SK-N-SH treated with all-trans-retinoic acid at 6 μM for 48 hours (cell line): ENCODE results near the gene MTUS2.

ENCODE experiments used
- ARNTL ChIP-seq: fragments of 450-650 bp; formaldehyde crosslinking; IDR thresholded peaks from 2 replicates; pipeline ENCODE4 v1.5.0; 2020; ENCODE audit warnings: low read depth, mild to moderate bottlenecking, moderate library complexity, borderline replicate concordance
- BACH2 ChIP-seq: fragments of 250-450 bp; sonication (Bioruptor Pico); IDR thresholded peaks from 2 replicates; pipeline ENCODE4 v1.9.0; 2021; ENCODE audit warnings: mild to moderate bottlenecking, borderline replicate concordance
- OSR1 ChIP-seq: fragments of 250-450 bp; sonication (Bioruptor Pico); IDR thresholded peaks from 2 replicates; pipeline ENCODE4 v1.8.0; 2022; ENCODE audit warnings: moderate library complexity, mild to moderate bottlenecking, inconsistent platforms
- TCF4 ChIP-seq: fragments of 250-450 bp; sonication (Bioruptor Pico); IDR thresholded peaks from 2 replicates; pipeline ENCODE4 v1.8.0; 2021; ENCODE audit warnings: mild to moderate bottlenecking, moderate library complexity, borderline replicate concordance
- ZC3H10 ChIP-seq: fragments of 250-450 bp; sonication (Bioruptor Pico); IDR thresholded peaks from 2 replicates; pipeline ENCODE4 v1.5.1; 2021; ENCODE audit warnings: mild to moderate bottlenecking, moderate library complexity
- ZNF565 ChIP-seq: fragments of 450-650 bp; formaldehyde crosslinking; conservative IDR thresholded peaks from 2 replicates; pipeline ENCODE4 v1.5.0; 2020; ENCODE audit warnings: low read depth, mild to moderate bottlenecking, moderate library complexity
- TF ChIP-seq, protein P1 (sequence below): fragments of 250-450 bp; sonication (Bioruptor Pico); IDR thresholded peaks from 2 replicates; pipeline ENCODE4 v1.8.0; 2020; ENCODE audit warnings: mild to moderate bottlenecking, moderate library complexity, borderline replicate concordance

DNA sequence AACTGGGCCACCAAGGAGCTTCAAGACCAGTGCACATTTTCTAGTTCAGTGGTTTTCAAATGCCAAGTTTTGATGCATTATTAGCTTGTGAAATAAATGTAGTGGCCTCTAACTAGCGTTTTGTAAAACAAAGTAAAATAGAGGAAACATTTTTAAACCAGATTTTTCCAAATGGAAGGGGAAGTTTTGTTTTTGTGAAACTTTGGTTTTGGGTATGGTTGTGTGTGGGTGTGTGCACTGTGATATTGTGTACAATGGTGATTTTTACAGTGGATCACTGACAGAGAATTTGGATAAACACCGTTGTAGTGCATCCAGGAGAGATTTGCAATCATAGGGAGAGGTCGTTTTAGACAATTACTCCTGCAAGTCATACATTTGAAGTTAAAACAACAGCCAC is 666.4 kb downstream of the MTUS2 start:
- TF ChIP-seq ZNF565 (CRISPR knock-in tag) (no peak), BACH2 (no peak), ARNTL (CRISPR knock-in tag) (no peak), TCF4 (no peak), OSR1 (CRISPR knock-in tag) (no peak), ZC3H10 (CRISPR knock-in tag) (no peak)
- TF ChIP-seq, protein P1, sequence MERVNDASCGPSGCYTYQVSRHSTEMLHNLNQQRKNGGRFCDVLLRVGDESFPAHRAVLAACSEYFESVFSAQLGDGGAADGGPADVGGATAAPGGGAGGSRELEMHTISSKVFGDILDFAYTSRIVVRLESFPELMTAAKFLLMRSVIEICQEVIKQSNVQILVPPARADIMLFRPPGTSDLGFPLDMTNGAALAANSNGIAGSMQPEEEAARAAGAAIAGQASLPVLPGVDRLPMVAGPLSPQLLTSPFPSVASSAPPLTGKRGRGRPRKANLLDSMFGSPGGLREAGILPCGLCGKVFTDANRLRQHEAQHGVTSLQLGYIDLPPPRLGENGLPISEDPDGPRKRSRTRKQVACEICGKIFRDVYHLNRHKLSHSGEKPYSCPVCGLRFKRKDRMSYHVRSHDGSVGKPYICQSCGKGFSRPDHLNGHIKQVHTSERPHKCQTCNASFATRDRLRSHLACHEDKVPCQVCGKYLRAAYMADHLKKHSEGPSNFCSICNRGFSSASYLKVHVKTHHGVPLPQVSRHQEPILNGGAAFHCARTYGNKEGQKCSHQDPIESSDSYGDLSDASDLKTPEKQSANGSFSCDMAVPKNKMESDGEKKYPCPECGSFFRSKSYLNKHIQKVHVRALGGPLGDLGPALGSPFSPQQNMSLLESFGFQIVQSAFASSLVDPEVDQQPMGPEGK = no peak
